OCI-M2 (cell line): ENCODE measurements around the gene AGBL5.

Experiments
- DNase-seq: peaks from one replicate; lab custom pipeline; 2025; ENCODE audit not compliant: unreplicated experiment; lab: John Stamatoyannopoulos, UW

The AGBL5 gene

GRCh38 chr2:27049422-27050280, 1.8 kb upstream of the AGBL5 start:
- no peak for DNase-seq

- DNase-seq, result peak; percentile 95
These were observed 1.0 kb upstream of the AGBL5 start for GRCh38 chr2:27050281-27050995.

GRCh38 chr2:27051902-27052645, 606 bp downstream of the AGBL5 start:
- DNase-seq, result no peak

- DNase-seq, result no peak
These were observed 1.9 kb downstream of the AGBL5 start for GRCh38 chr2:27053321-27053720.

- DNase-seq, result no peak
These were observed 2.3 kb downstream of the AGBL5 start for GRCh38 chr2:27053776-27054175.

- DNase-seq, result no peak
These were observed 3.3 kb downstream of the AGBL5 start for GRCh38 chr2:27054721-27055120.

GRCh38 chr2:27057184-27057583, 5.7 kb downstream of the AGBL5 start:
- no peak for DNase-seq

GRCh38 chr2:27058210-27058609, 6.7 kb downstream of the AGBL5 start:
- DNase-seq, result no peak

GRCh38 chr2:27059141-27059820, 7.8 kb downstream of the AGBL5 start:
- no peak for DNase-seq

GRCh38 chr2:27060323-27060722, 8.9 kb downstream of the AGBL5 start:
- no peak for DNase-seq

- no peak for DNase-seq
These were observed 13.7 kb downstream of the AGBL5 start for GRCh38 chr2:27065128-27065527.

- DNase-seq, result no peak
These were observed 15.9 kb downstream of the AGBL5 start for GRCh38 chr2:27067385-27067784.

- DNase-seq, result no peak
These were observed 18.0 kb downstream of the AGBL5 start for GRCh38 chr2:27069436-27069835.

- DNase-seq, result no peak
These were observed 18.6 kb downstream of the AGBL5 start for GRCh38 chr2:27069961-27070618.

- DNase-seq, result no peak
These were observed 19.3 kb downstream of the AGBL5 start for GRCh38 chr2:27070653-27071276.

- no peak for DNase-seq
These were observed 20.0 kb downstream of the AGBL5 start, which contains the start of gene OST4 for GRCh38 chr2:27071277-27071989. Gene OST4 (minus strand): TSS chr2:27071654.

GRCh38 chr2:27071990-27072830, 20.7 kb downstream of the AGBL5 start:
- DNase-seq, result no peak

- DNase-seq, result no peak
These were observed 21.5 kb downstream of the AGBL5 start for GRCh38 chr2:27072920-27073319.
